B cell (primary cell): ENCODE measurements around the gene ARMC6.

Experiments used
- EZH2 ChIP-seq: IDR thresholded peaks from 2 replicates; pipeline ENCODE4 v1.6.1; 2012; ENCODE audit warnings: borderline replicate concordance, low read depth, mild to moderate bottlenecking, moderate library complexity, low read length; ENCODE audit not compliant: insufficient read depth, poor library complexity, severe bottlenecking
- TF ChIP-seq, protein P1 (sequence below): fragments of 200-600 bp; IDR thresholded peaks from one replicate; pipeline ENCODE4 v1.8.0; 2022; ENCODE audit warnings: antibody characterized with exemption, mild to moderate bottlenecking

DNA sequence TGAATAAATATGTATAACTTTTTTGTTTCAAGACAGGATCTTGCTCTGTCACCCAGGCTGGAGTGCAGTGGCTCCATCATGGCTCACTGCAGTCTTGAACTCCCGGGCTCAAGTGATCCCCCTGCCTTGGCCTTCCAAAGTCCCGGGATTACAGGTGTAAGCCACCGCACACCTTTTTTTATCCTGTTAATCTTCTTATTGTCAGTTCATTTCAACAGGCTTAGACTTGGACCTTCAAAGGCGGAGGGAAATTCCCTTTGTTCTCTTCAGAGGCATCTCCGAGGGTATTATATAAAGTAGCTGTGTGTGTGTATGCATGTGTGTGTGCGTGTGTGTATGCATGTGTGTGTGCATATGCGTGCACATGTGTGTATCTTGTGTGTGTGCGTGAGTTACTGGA lies 35.1 kb upstream of the ARMC6 start:
- TF ChIP-seq, protein P1, sequence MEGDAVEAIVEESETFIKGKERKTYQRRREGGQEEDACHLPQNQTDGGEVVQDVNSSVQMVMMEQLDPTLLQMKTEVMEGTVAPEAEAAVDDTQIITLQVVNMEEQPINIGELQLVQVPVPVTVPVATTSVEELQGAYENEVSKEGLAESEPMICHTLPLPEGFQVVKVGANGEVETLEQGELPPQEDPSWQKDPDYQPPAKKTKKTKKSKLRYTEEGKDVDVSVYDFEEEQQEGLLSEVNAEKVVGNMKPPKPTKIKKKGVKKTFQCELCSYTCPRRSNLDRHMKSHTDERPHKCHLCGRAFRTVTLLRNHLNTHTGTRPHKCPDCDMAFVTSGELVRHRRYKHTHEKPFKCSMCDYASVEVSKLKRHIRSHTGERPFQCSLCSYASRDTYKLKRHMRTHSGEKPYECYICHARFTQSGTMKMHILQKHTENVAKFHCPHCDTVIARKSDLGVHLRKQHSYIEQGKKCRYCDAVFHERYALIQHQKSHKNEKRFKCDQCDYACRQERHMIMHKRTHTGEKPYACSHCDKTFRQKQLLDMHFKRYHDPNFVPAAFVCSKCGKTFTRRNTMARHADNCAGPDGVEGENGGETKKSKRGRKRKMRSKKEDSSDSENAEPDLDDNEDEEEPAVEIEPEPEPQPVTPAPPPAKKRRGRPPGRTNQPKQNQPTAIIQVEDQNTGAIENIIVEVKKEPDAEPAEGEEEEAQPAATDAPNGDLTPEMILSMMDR, result no peak
- no peak for TF ChIP-seq EZH2
